Suprapubic skin (tissue), 4 donors: Measurements from ENCODE around the gene SPRED2. TPM values are rescaled to one million over a fixed set of nuclear protein-coding genes. Genes with fewer than 3 reads are reported as not detected.

ENCODE experiments used
- DNase-seq, 2 donors: peaks; one replicate each; pipeline ENCODE4 v3.0.0-alpha.2; 2019; ENCODE audit warnings: low spot score in 2 of 2
- H3K27ac ChIP-seq: fragments of 200-600 bp; sonication (generic); one replicate; pipeline ENCODE4 v1.5.1; 2019
- H3K27me3 ChIP-seq: fragments of 200-600 bp; sonication (generic); one replicate; pipeline ENCODE4 v1.5.1; 2019
- H3K36me3 ChIP-seq: fragments of 200-600 bp; sonication (generic); one replicate; pipeline ENCODE4 v1.5.1; 2019
- H3K4me1 ChIP-seq: fragments of 200-600 bp; sonication (generic); one replicate; pipeline ENCODE4 v1.5.1; 2019
- H3K4me3 ChIP-seq: fragments of 200-600 bp; sonication (generic); one replicate; pipeline ENCODE4 v1.5.1; 2019; ENCODE audit warnings: mild to moderate bottlenecking
- H3K9me3 ChIP-seq: fragments of 200-600 bp; sonication (generic); one replicate; pipeline ENCODE4 v1.5.1; 2019
- EP300 ChIP-seq: sonication (generic); formaldehyde crosslinking; IDR thresholded peaks from one replicate; pipeline ENCODE4 v1.6.1; 2017; ENCODE audit warnings: antibody characterized with exemption
- POLR2A ChIP-seq, 2 donors: fragments of 450-650 bp; IDR thresholded peaks; one replicate each; pipeline ENCODE4 v1.6.1; 2017; ENCODE audit warnings: antibody characterized with exemption in 2 of 2, mild to moderate bottlenecking in 2 of 2, moderate library complexity in 2 of 2
- POLR2AphosphoS5 ChIP-seq, 3 donors: sonication (generic); formaldehyde crosslinking; IDR thresholded peaks; one replicate each; pipeline ENCODE4 v1.6.1; 2017; ENCODE audit warnings: antibody characterized with exemption in 3 of 3
- WGBS: methylation state at CpG from one replicate; pipeline ENCODE4 v1.1.5; 2018; 5-methylcytosine and 5-hydroxymethylcytosine counted together
- total RNA-seq, 4 donors: library from RNA; depleted of rRNA; stranded (reverse); fragments of >200 nt; gene quantifications; one replicate each; pipeline ENCODE4 v1.1.0, GENCODE V29; 2016
- TF ChIP-seq, protein P1 (sequence below), 2 donors: fragments of 200-600 bp in 1 of 2; fragments of 450-650 bp in 1 of 2; sonication (generic) in 1 of 2; IDR thresholded peaks; one replicate each; pipeline ENCODE4 v1.5.1; 2016 to 2019; ENCODE audit warnings: antibody characterized with exemption in 2 of 2, mild to moderate bottlenecking in 1 of 2, moderate library complexity in 1 of 2

Gene SPRED2
- total RNA-seq, 4 donors from 2014 or later: 17.8 to 27.5 (median 18.7) TPM

DNA sequence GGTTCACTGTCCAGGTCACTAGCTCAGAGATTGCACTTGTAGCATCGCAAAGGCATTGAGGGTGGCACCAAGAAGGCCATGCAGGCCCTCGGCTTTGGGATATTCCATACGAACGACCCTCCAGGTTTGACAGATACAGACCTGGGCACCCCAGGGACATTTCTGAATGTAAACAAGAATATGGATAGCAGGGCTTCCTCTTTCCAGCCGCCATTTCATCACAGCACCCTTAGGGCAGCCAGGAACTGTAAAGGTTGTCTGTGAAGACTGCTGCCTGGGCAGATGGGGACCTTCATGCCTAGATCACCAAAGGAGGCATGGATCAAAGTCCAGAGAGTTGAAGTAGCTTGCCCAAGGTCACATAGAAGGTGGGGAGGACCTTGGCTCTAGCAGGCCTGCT is 134.3 kb downstream of the SPRED2 start:
- no peak overlapping the region for H3K27ac ChIP-seq
- no peak for TF ChIP-seq EP300
- TF ChIP-seq POLR2AphosphoS5 (IDR thresholded peaks at IDR 0.05): no peak
- TF ChIP-seq, protein P1, sequence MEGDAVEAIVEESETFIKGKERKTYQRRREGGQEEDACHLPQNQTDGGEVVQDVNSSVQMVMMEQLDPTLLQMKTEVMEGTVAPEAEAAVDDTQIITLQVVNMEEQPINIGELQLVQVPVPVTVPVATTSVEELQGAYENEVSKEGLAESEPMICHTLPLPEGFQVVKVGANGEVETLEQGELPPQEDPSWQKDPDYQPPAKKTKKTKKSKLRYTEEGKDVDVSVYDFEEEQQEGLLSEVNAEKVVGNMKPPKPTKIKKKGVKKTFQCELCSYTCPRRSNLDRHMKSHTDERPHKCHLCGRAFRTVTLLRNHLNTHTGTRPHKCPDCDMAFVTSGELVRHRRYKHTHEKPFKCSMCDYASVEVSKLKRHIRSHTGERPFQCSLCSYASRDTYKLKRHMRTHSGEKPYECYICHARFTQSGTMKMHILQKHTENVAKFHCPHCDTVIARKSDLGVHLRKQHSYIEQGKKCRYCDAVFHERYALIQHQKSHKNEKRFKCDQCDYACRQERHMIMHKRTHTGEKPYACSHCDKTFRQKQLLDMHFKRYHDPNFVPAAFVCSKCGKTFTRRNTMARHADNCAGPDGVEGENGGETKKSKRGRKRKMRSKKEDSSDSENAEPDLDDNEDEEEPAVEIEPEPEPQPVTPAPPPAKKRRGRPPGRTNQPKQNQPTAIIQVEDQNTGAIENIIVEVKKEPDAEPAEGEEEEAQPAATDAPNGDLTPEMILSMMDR (IDR thresholded peaks at IDR 0.05): no peak
- no peak for TF ChIP-seq POLR2A (IDR thresholded peaks at IDR 0.05)
- H3K4me3 ChIP-seq: no peak overlapping the region
- peaks cover 50% of the 10 kb centered on the region for H3K4me1 ChIP-seq
- DNase-seq: no peak
- no peaks in the 10 kb centered on the region for H3K9me3 ChIP-seq
- WGBS: 93% methylated on average over 5 of the region's 5 CpGs
- no peaks in the 10 kb centered on the region for H3K27me3 ChIP-seq
- H3K36me3 ChIP-seq: no peaks in the 10 kb centered on the region

DNA sequence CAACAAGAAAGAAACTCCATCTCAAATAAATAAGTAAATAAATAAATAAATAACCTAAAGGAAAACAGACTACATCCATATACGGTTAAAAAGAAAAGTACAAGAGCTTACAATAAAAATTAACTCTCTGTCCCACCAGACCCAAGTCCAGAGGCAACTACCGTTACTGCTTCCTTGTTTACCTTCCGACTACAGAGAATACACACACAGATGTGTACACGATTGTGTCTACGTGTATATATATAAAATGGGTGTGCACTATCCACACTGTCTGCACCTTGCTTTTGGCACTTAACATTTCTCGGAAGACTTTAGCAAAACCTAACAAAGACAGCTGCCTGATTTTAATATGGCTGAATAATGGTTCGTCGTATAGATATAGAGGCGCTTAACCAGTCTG is 134.9 kb downstream of the SPRED2 start:
- H3K4me3 ChIP-seq: no peak overlapping the region
- no peaks in the 10 kb centered on the region for H3K27me3 ChIP-seq
- TF ChIP-seq EP300 (no peak), POLR2AphosphoS5 (IDR thresholded peaks at IDR 0.05) (no peak), POLR2A (IDR thresholded peaks at IDR 0.05) (no peak)
- TF ChIP-seq, protein P1 (IDR thresholded peaks at IDR 0.05): no peak
- 93% methylated on average over 9 of the region's 9 CpGs for WGBS
- peaks cover 53% of the 10 kb centered on the region for H3K4me1 ChIP-seq
- no peak for DNase-seq
- H3K36me3 ChIP-seq: no peaks in the 10 kb centered on the region
- H3K27ac ChIP-seq: no peak overlapping the region
- no peaks in the 10 kb centered on the region for H3K9me3 ChIP-seq

DNA sequence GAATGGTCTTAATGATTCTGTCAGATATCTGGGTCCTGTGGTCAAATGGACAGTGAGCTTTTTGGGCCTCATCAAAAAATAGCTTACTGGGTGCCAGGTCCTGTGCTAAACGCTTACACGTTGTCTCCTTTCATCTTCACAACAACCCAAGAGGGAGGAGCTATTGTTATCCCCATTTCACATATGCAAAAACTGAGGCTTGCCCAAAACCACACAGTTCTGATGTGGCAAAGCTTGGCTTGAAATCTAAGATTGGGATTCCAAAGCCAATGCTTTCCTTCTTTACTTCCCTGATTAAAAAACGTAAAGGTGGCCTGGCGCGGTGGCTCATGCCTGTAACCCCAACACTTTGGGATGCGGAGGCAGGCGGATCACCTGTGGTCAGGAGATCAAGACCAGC is 135.4 kb downstream of the SPRED2 start:
- H3K27me3 ChIP-seq: no peaks in the 10 kb centered on the region
- peaks cover 53% of the 10 kb centered on the region for H3K4me1 ChIP-seq
- TF ChIP-seq POLR2AphosphoS5 (IDR thresholded peaks at IDR 0.05): no peak
- TF ChIP-seq EP300: no peak
- no peak for TF ChIP-seq POLR2A (IDR thresholded peaks at IDR 0.05)
- TF ChIP-seq, protein P1 (IDR thresholded peaks at IDR 0.05): no peak
- no peaks in the 10 kb centered on the region for H3K36me3 ChIP-seq
- no peak overlapping the region for H3K4me3 ChIP-seq
- no peaks in the 10 kb centered on the region for H3K9me3 ChIP-seq
- no peak overlapping the region for H3K27ac ChIP-seq
- no peak for DNase-seq
- WGBS: 89% methylated on average over 7 of the region's 7 CpGs

DNA sequence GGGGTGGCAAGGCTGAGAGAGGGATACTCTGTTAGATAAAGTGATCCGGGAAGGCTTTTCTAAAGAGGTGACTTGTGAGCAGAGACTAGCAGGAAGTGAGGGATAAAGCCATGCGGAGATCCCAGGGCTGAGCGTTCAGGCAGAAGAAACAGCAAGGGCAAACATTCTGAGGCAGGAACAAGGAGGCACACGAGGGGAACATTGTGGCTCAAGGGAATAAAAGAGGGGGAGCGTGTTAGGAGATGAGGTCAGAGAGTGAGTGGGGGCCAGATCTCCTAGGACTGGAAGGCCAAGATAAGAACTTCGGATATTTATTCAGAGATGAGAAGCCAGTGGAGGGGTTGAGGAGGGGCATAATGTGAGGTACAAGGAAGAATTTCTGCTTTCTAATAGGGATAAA is 137.7 kb downstream of the SPRED2 start:
- peaks cover 37% of the 10 kb centered on the region for H3K4me1 ChIP-seq
- no peak for DNase-seq
- WGBS: 80% methylated on average over 6 of the region's 6 CpGs
- no peak for TF ChIP-seq POLR2A (IDR thresholded peaks at IDR 0.05)
- TF ChIP-seq, protein P1 (IDR thresholded peaks at IDR 0.05): no peak
- no peak for TF ChIP-seq EP300
- no peak for TF ChIP-seq POLR2AphosphoS5 (IDR thresholded peaks at IDR 0.05)
- no peaks in the 10 kb centered on the region for H3K27me3 ChIP-seq
- H3K27ac ChIP-seq: no peak overlapping the region
- no peaks in the 10 kb centered on the region for H3K36me3 ChIP-seq
- H3K9me3 ChIP-seq: no peaks in the 10 kb centered on the region
- no peak overlapping the region for H3K4me3 ChIP-seq

DNA sequence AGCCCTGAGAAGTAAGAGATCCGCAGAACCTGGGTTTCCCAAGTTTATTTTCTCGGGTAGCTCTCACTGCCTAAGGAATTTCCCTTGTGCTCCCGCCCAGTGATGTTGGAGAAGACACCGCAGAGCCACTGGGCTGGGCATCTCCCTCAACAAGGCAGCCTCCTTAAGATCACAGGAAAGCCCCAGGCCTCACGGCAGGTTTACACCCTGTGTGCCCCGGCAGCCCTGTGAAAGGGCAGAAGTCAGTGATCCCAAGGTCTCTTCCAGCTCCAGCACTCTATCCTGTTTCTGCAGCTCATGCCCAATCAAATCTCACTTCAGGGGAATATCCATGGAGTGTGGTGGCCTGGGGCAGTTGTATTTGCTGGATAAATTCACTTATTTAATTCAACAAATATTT is 138.3 kb downstream of the SPRED2 start:
- Histone ChIP-seq H3K4me1 (peaks cover 31% of the 10 kb centered on the region), H3K36me3 (no peaks in the 10 kb centered on the region), H3K9me3 (no peaks in the 10 kb centered on the region), H3K27me3 (no peaks in the 10 kb centered on the region), H3K27ac (no peak overlapping the region), H3K4me3 (no peak overlapping the region)
- WGBS: 71% methylated on average over 6 of the region's 6 CpGs
- no peak for DNase-seq
- TF ChIP-seq EP300 (no peak), POLR2A (IDR thresholded peaks at IDR 0.05) (no peak), POLR2AphosphoS5 (IDR thresholded peaks at IDR 0.05) (no peak)
- TF ChIP-seq, protein P1 (IDR thresholded peaks at IDR 0.05): no peak
